HG03520 (cell line): ENCODE data around the gene UNC93A.
A peak's percentile ranks its signal among the peaks of the same experiment; 100 is the strongest.
"Not testable (repeated sequence)": the region's sequence is repeated elsewhere in the genome, so short reads cannot be mapped to it uniquely, and the experiment has no call there.

ENCODE experiments used
- ATAC-seq: cut with Tn5 transposase; IDR thresholded peaks from one replicate; pipeline ENCODE4 v1.9.1; 2021; ENCODE audit warnings: mild to moderate bottlenecking, moderate library complexity; ENCODE audit not compliant: unreplicated experiment

Gene UNC93A

GRCh38 chr6:167270499-167271311 lies 20.4 kb upstream of the UNC93A start:
- ATAC-seq, result no peak

- ATAC-seq, result no peak
Observed at GRCh38 chr6:167272151-167272550, 19.0 kb upstream of the UNC93A start.

- ATAC-seq, result no peak
Observed at GRCh38 chr6:167272696-167273379, 18.3 kb upstream of the UNC93A start.

GRCh38 chr6:167274270-167274669 lies 16.8 kb upstream of the UNC93A start:
- ATAC-seq, result no peak

- no peak for ATAC-seq
Observed at GRCh38 chr6:167275001-167275400, 16.1 kb upstream of the UNC93A start.

- ATAC-seq, result no peak
Observed at GRCh38 chr6:167275436-167275835, 15.7 kb upstream of the UNC93A start.

- ATAC-seq, result no peak
Observed at GRCh38 chr6:167276772-167277533, 14.2 kb upstream of the UNC93A start.

- ATAC-seq, result not testable (repeated sequence)
Observed at GRCh38 chr6:167278173-167278940, 12.8 kb upstream of the UNC93A start.

GRCh38 chr6:167279766-167280446 lies 11.2 kb upstream of the UNC93A start:
- ATAC-seq, result no peak

GRCh38 chr6:167280466-167280865 lies 10.6 kb upstream of the UNC93A start:
- not testable (repeated sequence) for ATAC-seq

- no peak for ATAC-seq
Observed at GRCh38 chr6:167282165-167282564, 8.9 kb upstream of the UNC93A start.

- ATAC-seq, result not testable (repeated sequence)
Observed at GRCh38 chr6:167284565-167284964, 6.5 kb upstream of the UNC93A start.

- ATAC-seq, result no peak
Observed at GRCh38 chr6:167285077-167285770, 5.9 kb upstream of the UNC93A start.

- ATAC-seq, result no peak
Observed at GRCh38 chr6:167287513-167288048, 3.5 kb upstream of the UNC93A start.

- peak; percentile 83 for ATAC-seq
Observed at GRCh38 chr6:167288591-167289225, 2.4 kb upstream of the UNC93A start.

GRCh38 chr6:167289291-167289690 lies 1.8 kb upstream of the UNC93A start:
- ATAC-seq, result not testable (repeated sequence)

- no peak for ATAC-seq
Observed at GRCh38 chr6:167291623-167292300, 647 bp downstream of the UNC93A start.
